ENCODE measurements around the gene AVP.

DNA sequence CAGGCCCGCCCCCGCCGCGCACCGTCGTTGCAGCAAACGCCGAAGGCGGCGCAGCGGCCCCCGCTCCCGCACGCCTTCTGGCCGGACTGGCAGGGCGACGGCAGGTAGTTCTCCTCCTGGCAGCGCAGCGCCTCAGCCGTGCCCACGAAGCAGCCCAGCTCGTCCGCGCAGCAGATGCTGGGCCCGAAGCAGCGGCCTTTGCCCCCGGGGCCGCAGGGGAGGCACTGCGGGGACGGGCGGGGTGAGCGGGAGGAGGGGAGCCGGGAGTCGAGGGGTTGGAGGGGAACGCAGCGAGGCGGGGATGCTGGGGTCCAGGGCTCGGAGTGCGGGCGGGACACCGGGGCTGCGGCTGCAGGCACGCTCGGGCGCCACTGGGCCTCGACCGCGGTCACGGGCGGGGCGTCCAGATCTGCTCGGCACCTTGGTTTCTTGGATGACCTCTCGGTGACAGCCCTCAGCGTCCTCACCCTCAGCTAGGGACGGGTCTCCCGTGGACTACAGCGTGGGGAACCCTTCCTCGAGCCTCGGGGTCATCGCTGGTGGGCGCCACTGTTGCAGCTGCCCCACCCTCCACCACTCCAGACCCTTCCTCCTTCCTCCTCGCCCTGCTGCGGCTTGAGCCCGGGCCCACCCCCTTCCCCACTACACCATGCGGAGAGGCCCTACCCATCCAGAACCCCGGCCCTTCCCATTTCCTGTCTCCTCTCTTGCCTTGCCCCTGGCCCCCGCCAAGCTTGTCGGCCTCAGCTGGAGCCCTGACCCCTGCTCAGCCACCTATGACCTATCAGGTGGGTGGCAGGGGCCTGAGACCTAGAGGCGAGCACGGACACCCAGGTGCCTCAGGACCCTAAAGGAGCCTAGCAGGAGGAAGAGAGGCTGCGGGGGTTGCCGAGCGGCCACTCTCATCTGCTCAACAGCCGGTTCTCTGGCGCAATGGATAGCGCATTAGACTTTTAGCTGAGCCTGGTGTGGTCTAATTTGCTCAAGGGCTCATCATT, 1.3 kb downstream of the AVP start:
- TF ChIP-seq TAF1 (IDR thresholded peaks at IDR 0.05; ENCODE audit: borderline replicate concordance, low read depth, low read length) (no peak), POLR2A (IDR thresholded peaks at IDR 0.05; ENCODE audit: low read depth, low read length) (no peak), POLR2AphosphoS5 (IDR thresholded peaks at IDR 0.05; ENCODE audit: low read depth, low read length) (no peak)

Data from GM12892 (cell line).